ENCODE measurements around the gene NAA10.
A peak's percentile ranks its signal among the peaks of the same experiment; 100 is the strongest.

The NAA10 gene

GRCh38 chrX:153970357-153971123 is 35.7 kb upstream of the NAA10 start:
- H3K4me3 ChIP-seq (ENCODE audit: low read depth, low read length) = peak overlapping the region; percentile 95
- no peaks in the 10 kb centered on the region for H3K9me3 ChIP-seq (ENCODE audit: control insufficient read depth, insufficient read depth, low read depth, low read length)
- H3K27ac ChIP-seq (ENCODE audit: extremely low read depth, low read depth, low read length) = peak overlapping the region; percentile 99
- CTCF ChIA-PET = interaction anchor here (0.5 to 7.0 kb wide), 7 partner anchors 20 to 47 kb away, joined by 3 to 65 read pairs (median 4); no protein-coding TSS in a partner anchor
- H3K4me1 ChIP-seq (ENCODE audit: control insufficient read depth, insufficient read depth, low read length) = peaks cover 10% of the 10 kb centered on the region
- peaks cover 0 to 27% of the 10 kb centered on the region in 2 experiments; a peak in 1 of 3 replicates for H3K36me3 ChIP-seq (ENCODE audit: control insufficient read depth in 2 of 2, insufficient read depth in 1 of 2, low read length in 2 of 2)
- POLR2A ChIA-PET = interaction anchor here (0.6 to 4.6 kb wide), 19 partner anchors 9 to 401 kb away, joined by 3 to 67 read pairs (median 5); partner anchors contain the start of genes MECP2 and NAA10
- TF ChIP-seq ZNF133 (tag by site-specific recombination; IDR thresholded peaks at IDR 0.05) (no peak), PRDM1 (tag by site-specific recombination; IDR thresholded peaks at IDR 0.05) (peak; percentile 46; the same call in 1 of the 2 replicates), YY1 (tag by site-specific recombination; IDR thresholded peaks at IDR 0.05) (peak; percentile 100), ZNF596 (tag by site-specific recombination; IDR thresholded peaks at IDR 0.05) (peak; percentile 15; the same call in 1 of the 2 replicates), ZNF560 (tag by site-specific recombination; IDR thresholded peaks at IDR 0.05; ENCODE audit: borderline replicate concordance) (no peak), ZEB2 (tag by site-specific recombination; IDR thresholded peaks at IDR 0.05) (peak; percentile 92; the same call in 1 of the 2 replicates), CTCF (tag by site-specific recombination; IDR thresholded peaks at IDR 0.05) (0 out of 2 replicates have a peak, but pooled peaks have one; percentile 13), PRDM4 (tag by site-specific recombination; IDR thresholded peaks at IDR 0.05) (peak; percentile 35), ZNF266 (tag by site-specific recombination; IDR thresholded peaks at IDR 0.05; ENCODE audit: low read depth) (no peak), MZF1 (tag by site-specific recombination; IDR thresholded peaks at IDR 0.05; ENCODE audit: borderline replicate concordance) (no peak), SP3 (tag by site-specific recombination; IDR thresholded peaks at IDR 0.05) (peak; percentile 96), ZSCAN30 (tag by site-specific recombination; IDR thresholded peaks at IDR 0.05) (peak; percentile 5; the same call in 1 of the 2 replicates), ZBTB48 (tag by site-specific recombination; IDR thresholded peaks at IDR 0.05) (peak; percentile 13; the same call in 1 of the 2 replicates), BCL11B (tag by site-specific recombination; IDR thresholded peaks at IDR 0.05; ENCODE audit: low read depth) (peak; percentile 64; the same call in 1 of the 2 replicates), KLF1 (tag by site-specific recombination; IDR thresholded peaks at IDR 0.05) (peak; percentile 19; the same call in 1 of the 2 replicates), ZBTB6 (tag by site-specific recombination; IDR thresholded peaks at IDR 0.05) (peak; percentile 47; the same call in 1 of the 2 replicates), ZNF366 (tag by site-specific recombination; conservative IDR thresholded peaks at IDR 0.05) (peak; percentile 96), PATZ1 (tag by site-specific recombination; IDR thresholded peaks at IDR 0.05) (peak; percentile 79), ZNF777 (tag by site-specific recombination; IDR thresholded peaks at IDR 0.05; ENCODE audit: borderline replicate concordance) (peak; percentile 67; the same call in 1 of the 2 replicates), ZNF629 (tag by site-specific recombination; IDR thresholded peaks at IDR 0.05) (peak; percentile 44), ZNF843 (tag by site-specific recombination; IDR thresholded peaks at IDR 0.05) (0 out of 2 replicates have a peak, but pooled peaks have one; percentile 36), ZNF433 (tag by site-specific recombination; IDR thresholded peaks at IDR 0.05; ENCODE audit: low read depth) (no peak), KLF8 (tag by site-specific recombination; IDR thresholded peaks at IDR 0.05) (peak; percentile 31), SP7 (tag by site-specific recombination; IDR thresholded peaks at IDR 0.05) (peak; percentile 43; the same call in 1 of the 2 replicates), ZNF341 (tag by site-specific recombination; IDR thresholded peaks at IDR 0.05; ENCODE audit: low read depth) (peak; percentile 97)
- TF ChIP-seq, protein P1, sequence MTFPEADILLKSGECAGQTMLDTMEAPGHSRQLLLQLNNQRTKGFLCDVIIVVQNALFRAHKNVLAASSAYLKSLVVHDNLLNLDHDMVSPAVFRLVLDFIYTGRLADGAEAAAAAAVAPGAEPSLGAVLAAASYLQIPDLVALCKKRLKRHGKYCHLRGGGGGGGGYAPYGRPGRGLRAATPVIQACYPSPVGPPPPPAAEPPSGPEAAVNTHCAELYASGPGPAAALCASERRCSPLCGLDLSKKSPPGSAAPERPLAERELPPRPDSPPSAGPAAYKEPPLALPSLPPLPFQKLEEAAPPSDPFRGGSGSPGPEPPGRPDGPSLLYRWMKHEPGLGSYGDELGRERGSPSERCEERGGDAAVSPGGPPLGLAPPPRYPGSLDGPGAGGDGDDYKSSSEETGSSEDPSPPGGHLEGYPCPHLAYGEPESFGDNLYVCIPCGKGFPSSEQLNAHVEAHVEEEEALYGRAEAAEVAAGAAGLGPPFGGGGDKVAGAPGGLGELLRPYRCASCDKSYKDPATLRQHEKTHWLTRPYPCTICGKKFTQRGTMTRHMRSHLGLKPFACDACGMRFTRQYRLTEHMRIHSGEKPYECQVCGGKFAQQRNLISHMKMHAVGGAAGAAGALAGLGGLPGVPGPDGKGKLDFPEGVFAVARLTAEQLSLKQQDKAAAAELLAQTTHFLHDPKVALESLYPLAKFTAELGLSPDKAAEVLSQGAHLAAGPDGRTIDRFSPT (tag by site-specific recombination; IDR thresholded peaks at IDR 0.05) = no peak
